HL-60 (cell line): ENCODE measurements around the gene ALPK3.

Source experiments
- GABPA ChIP-seq: IDR thresholded peaks from 2 replicates; pipeline ENCODE4 v1.6.1; 2012; ENCODE audit warnings: low read depth
- POLR2AphosphoS5 ChIP-seq: IDR thresholded peaks from 2 replicates; pipeline ENCODE4 v1.6.1; 2012; ENCODE audit warnings: low read depth
- SPI1 ChIP-seq: IDR thresholded peaks from 2 replicates; pipeline ENCODE4 v1.6.1; 2012; ENCODE audit warnings: low read depth, mild to moderate bottlenecking, borderline replicate concordance
- TF ChIP-seq, protein P1 (sequence below): IDR thresholded peaks from one replicate; pipeline ENCODE4 v1.5.1; 2011; ENCODE audit warnings: low read length, control low read depth, inconsistent platforms; ENCODE audit not compliant: insufficient read depth
- TF ChIP-seq, protein P2 (sequence below): IDR thresholded peaks from 2 replicates; pipeline ENCODE4 v1.6.1; 2012; ENCODE audit warnings: low read depth; ENCODE audit not compliant: insufficient replicate concordance

DNA sequence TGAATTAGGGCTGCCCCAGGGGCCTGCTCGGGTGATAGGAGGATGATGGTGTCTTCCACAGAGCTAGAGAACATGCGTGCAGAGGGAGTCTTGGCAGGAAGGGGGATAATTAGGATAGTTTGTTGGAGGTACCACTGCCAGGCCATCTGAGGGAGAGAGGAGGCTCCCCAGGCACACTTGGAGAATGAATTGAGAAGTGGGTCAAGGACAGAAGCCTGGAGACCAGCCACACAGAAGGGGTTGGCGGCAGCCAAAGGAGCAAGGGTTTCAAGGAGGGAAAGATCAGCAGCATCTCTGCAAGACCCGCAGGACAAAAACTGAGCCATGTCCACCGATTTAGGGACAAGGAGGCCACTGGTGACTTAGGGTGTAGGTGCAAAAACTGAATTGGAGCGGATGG, 74.2 kb downstream of the ALPK3 start:
- TF ChIP-seq, protein P1, sequence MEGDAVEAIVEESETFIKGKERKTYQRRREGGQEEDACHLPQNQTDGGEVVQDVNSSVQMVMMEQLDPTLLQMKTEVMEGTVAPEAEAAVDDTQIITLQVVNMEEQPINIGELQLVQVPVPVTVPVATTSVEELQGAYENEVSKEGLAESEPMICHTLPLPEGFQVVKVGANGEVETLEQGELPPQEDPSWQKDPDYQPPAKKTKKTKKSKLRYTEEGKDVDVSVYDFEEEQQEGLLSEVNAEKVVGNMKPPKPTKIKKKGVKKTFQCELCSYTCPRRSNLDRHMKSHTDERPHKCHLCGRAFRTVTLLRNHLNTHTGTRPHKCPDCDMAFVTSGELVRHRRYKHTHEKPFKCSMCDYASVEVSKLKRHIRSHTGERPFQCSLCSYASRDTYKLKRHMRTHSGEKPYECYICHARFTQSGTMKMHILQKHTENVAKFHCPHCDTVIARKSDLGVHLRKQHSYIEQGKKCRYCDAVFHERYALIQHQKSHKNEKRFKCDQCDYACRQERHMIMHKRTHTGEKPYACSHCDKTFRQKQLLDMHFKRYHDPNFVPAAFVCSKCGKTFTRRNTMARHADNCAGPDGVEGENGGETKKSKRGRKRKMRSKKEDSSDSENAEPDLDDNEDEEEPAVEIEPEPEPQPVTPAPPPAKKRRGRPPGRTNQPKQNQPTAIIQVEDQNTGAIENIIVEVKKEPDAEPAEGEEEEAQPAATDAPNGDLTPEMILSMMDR, result no peak
- TF ChIP-seq SPI1 (no peak), POLR2AphosphoS5 (no peak), GABPA (no peak)
- TF ChIP-seq, protein P2, sequence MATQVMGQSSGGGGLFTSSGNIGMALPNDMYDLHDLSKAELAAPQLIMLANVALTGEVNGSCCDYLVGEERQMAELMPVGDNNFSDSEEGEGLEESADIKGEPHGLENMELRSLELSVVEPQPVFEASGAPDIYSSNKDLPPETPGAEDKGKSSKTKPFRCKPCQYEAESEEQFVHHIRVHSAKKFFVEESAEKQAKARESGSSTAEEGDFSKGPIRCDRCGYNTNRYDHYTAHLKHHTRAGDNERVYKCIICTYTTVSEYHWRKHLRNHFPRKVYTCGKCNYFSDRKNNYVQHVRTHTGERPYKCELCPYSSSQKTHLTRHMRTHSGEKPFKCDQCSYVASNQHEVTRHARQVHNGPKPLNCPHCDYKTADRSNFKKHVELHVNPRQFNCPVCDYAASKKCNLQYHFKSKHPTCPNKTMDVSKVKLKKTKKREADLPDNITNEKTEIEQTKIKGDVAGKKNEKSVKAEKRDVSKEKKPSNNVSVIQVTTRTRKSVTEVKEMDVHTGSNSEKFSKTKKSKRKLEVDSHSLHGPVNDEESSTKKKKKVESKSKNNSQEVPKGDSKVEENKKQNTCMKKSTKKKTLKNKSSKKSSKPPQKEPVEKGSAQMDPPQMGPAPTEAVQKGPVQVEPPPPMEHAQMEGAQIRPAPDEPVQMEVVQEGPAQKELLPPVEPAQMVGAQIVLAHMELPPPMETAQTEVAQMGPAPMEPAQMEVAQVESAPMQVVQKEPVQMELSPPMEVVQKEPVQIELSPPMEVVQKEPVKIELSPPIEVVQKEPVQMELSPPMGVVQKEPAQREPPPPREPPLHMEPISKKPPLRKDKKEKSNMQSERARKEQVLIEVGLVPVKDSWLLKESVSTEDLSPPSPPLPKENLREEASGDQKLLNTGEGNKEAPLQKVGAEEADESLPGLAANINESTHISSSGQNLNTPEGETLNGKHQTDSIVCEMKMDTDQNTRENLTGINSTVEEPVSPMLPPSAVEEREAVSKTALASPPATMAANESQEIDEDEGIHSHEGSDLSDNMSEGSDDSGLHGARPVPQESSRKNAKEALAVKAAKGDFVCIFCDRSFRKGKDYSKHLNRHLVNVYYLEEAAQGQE, result no peak
